ENCODE results near the gene USP7. TPM values are rescaled to one million over a fixed set of nuclear protein-coding genes. Genes with fewer than 3 reads are reported as not detected.

The USP7 gene
- total RNA-seq, 1 donor from 2014 or later = 66.9 TPM

- no peaks in the 10 kb centered on the region for H3K36me3 ChIP-seq (ENCODE audit: control insufficient read depth, insufficient read depth, low read length)
- no peaks in the 10 kb centered on the region for H3K27me3 ChIP-seq (ENCODE audit: control insufficient read depth, insufficient read depth, low read length)
- no peak for DNase-seq (ENCODE audit: low read depth)
- no peak overlapping the region for H3K4me3 ChIP-seq (ENCODE audit: low read depth, low read length)
- TF ChIP-seq CTCF (IDR thresholded peaks at IDR 0.05; ENCODE audit: insufficient read depth, low read length, poor library complexity, severe bottlenecking) = no peak
Observed at GRCh38 chr16:8999800-9000199, 36.1 kb upstream of the USP7 start.

GRCh38 chr16:8998108-8998507, 34.4 kb upstream of the USP7 start:
- H3K36me3 ChIP-seq (ENCODE audit: control insufficient read depth, insufficient read depth, low read length) = no peaks in the 10 kb centered on the region
- no peak overlapping the region for H3K4me3 ChIP-seq (ENCODE audit: low read depth, low read length)
- no peak for TF ChIP-seq CTCF (IDR thresholded peaks at IDR 0.05; ENCODE audit: insufficient read depth, low read length, poor library complexity, severe bottlenecking)
- no peaks in the 10 kb centered on the region for H3K27me3 ChIP-seq (ENCODE audit: control insufficient read depth, insufficient read depth, low read length)
- no peak for DNase-seq (ENCODE audit: low read depth)

- DNase-seq (ENCODE audit: low read depth) = no peak
- H3K27me3 ChIP-seq (ENCODE audit: control insufficient read depth, insufficient read depth, low read length) = no peaks in the 10 kb centered on the region
- no peak for TF ChIP-seq CTCF (IDR thresholded peaks at IDR 0.05; ENCODE audit: insufficient read depth, low read length, poor library complexity, severe bottlenecking)
- H3K36me3 ChIP-seq (ENCODE audit: control insufficient read depth, insufficient read depth, low read length) = no peaks in the 10 kb centered on the region
- no peak overlapping the region for H3K4me3 ChIP-seq (ENCODE audit: low read depth, low read length)
Observed at GRCh38 chr16:8996891-8997290, 33.2 kb upstream of the USP7 start.

GRCh38 chr16:8990445-8990844, 26.7 kb upstream of the USP7 start:
- Histone ChIP-seq H3K36me3 (ENCODE audit: control insufficient read depth, insufficient read depth, low read length) (no peaks in the 10 kb centered on the region), H3K27me3 (ENCODE audit: control insufficient read depth, insufficient read depth, low read length) (no peaks in the 10 kb centered on the region), H3K4me3 (ENCODE audit: low read depth, low read length) (no peak overlapping the region)
- no peak for DNase-seq (ENCODE audit: low read depth)
- no peak for TF ChIP-seq CTCF (IDR thresholded peaks at IDR 0.05; ENCODE audit: insufficient read depth, low read length, poor library complexity, severe bottlenecking)

GRCh38 chr16:8989099-8989878, 25.6 kb upstream of the USP7 start:
- Histone ChIP-seq H3K27me3 (ENCODE audit: control insufficient read depth, insufficient read depth, low read length) (no peaks in the 10 kb centered on the region), H3K36me3 (ENCODE audit: control insufficient read depth, insufficient read depth, low read length) (no peaks in the 10 kb centered on the region), H3K4me3 (ENCODE audit: low read depth, low read length) (no peak overlapping the region)
- no peak for DNase-seq (ENCODE audit: low read depth)
- no peak for TF ChIP-seq CTCF (IDR thresholded peaks at IDR 0.05; ENCODE audit: insufficient read depth, low read length, poor library complexity, severe bottlenecking)

- H3K36me3 ChIP-seq (ENCODE audit: control insufficient read depth, insufficient read depth, low read length) = no peaks in the 10 kb centered on the region
- DNase-seq (ENCODE audit: low read depth) = no peak
- H3K27me3 ChIP-seq (ENCODE audit: control insufficient read depth, insufficient read depth, low read length) = no peaks in the 10 kb centered on the region
- TF ChIP-seq CTCF (IDR thresholded peaks at IDR 0.05; ENCODE audit: insufficient read depth, low read length, poor library complexity, severe bottlenecking) = no peak
- no peak overlapping the region for H3K4me3 ChIP-seq (ENCODE audit: low read depth, low read length)
Observed at GRCh38 chr16:8986818-8987191, 23.1 kb upstream of the USP7 start.
